H4 (cell line): ENCODE data around the gene RIMBP2. TPM values are rescaled to one million over a fixed set of nuclear protein-coding genes. Genes with fewer than 3 reads are reported as not detected.

ENCODE experiments used
- DNase-seq: peaks from one replicate; pipeline ENCODE4 v3.0.0-alpha.2; 2015; ENCODE audit warnings: low spot score
- total RNA-seq: library from RNA; depleted of rRNA; stranded (reverse); fragments of >200 nt; shearing (Covaris generic); gene quantifications from 2 replicates; pipeline ENCODE4 v1.2.3, GENCODE V29; 2014

RIMBP2 gene
- total RNA-seq, 1 experiment from 2014 or later: 0.50 TPM

DNA sequence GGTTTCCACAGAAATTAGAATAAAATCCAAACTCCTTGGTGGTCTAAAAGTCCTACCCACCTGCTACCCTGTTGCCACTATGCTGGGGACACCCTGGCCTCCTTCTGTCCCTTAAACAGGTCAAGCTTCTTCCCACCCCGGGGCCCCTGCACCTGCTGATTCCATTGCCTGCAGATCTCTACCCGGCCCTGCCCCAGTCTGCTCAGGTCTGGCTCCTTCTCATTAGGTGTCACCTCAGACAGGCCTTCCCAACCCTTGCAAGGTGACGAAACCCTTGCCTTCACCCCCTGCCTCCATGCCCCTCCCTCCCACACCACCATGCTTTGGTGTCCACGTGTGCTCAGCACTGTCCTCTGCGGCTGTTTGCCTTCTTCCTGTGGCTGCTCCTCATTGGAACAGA lies 207.8 kb downstream of the RIMBP2 start:
- no peak for DNase-seq

DNA sequence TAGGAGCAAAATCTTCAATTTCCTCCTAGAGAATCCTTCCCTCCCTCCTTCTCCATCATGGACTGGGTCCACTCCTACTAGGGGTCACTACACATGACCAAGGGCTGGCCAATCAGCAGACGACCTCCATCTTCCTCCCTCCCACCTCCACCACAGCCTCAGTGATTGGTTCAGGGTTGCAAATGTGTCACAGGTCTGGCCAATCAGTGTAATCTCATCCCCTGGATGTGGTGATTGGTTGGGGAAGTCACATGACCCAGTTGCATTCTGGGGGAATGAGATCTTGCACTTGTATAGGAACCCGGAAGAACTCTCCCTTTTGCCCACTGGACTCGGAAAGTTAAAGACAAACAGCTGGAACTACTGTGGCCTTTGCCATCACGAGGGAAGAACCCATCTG lies 209.3 kb downstream of the RIMBP2 start:
- peak; percentile 59 for DNase-seq

DNA sequence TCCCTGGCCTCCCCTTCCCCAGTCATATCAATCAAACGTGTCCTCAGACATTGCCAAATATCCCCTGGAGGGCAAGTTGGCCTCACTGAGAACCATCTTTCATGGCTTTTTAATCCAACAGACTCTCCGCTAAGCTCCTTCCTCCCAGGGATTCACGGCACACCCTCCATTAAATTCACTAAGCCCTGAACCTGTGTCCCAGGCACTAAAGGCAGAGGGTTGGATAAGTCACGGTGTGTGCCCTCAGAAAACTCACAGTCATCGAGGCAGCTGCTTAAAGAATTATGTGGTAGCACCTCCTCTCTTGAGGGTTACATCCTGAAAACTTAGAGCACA lies 211.3 kb downstream of the RIMBP2 start:
- DNase-seq: no peak

DNA sequence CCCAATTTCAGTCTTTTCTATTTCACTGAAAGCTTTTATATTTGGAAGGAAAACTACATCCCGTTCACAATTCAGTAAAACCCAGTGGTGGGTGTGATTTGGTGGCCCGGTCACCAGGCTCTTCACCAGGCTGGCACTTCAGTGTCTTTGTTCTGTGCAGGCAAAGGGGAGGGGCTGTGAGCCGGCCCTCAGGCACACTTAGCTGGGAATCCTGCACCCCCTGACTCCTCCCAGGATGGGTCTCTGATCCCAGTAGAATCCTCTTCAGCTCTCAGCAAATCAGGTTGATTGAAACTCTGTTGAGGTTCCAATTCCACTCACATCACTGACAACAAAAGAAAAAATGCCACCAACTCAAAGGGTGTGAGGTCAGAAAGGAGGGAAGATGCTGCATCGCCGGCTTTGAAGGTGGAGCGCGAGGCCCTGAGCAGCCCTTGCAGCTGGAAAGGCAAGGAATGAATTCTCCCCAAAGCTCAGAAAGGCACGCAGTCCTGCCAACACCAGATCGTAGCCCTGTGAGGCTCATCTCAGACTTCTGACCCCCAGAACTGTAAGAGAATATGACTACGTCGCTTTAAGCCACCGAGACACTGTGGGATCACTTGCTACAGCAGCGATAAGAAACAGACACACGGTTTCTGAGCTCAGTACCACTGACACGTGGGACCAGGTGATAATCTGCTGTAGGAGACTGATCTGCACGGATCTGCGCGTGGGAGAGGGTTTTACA lies 211.8 kb downstream of the RIMBP2 start:
- DNase-seq: no peak

DNA sequence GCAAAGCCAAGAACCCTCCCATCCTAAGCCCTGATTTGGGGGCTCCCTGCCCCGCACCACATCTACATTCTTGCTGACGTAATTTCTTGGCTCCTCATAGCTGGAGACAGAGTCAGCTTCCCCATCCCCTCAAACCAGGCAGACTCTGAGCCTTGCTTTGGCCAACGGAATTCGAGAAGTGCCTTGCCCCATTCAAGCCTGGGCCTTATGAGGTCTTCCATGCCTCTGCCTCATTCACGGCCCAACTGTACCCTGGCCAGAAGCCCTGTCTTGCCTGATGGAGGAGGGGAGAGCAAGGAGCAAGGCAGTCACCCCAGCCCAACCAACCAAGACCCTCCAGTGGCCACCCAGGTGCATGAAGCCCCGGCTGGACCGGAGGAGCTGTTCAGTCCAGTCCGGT lies 214.3 kb downstream of the RIMBP2 start:
- DNase-seq: no peak

DNA sequence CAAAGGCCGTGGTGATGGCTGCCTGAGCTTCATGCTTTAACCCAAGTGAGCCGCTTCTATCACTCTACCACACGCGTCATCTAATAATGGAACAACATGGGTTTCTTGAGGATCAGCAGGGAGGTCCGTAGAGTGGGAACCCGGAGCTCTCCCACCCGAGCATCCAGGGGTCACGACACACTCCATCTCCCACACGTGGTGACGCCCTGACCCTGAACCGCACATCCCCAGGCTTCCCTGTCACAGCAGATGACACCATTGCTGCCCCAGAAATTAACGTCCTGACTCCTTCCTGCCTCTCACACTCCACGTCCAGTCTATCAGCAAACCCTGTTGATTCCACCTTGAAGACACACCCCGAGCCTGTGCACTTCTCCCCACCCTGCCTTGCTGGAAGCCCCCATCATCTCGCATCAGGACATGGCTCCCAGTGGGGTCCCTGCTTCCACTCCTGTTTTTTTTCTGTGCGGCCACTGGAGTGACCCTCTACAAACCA lies 215.2 kb downstream of the RIMBP2 start:
- DNase-seq: no peak

DNA sequence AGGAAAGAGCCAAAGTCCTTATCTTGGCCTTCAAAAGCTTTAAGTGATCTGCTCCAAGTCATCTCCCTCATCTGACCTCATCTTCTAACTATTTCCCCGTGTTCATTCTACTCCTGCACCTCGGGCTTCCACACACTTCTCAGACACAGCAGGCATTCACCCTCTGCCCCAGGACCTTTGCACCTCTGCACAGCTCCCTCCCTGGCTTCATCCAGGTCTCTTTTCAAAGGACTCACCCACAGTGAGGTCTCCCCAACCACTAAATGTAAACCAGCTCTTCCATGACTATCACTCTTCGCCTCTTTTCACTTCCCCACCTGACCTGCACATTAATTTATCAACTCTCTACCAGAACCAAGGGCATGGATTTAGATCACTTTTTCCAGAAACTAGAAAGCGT lies 216.6 kb downstream of the RIMBP2 start:
- no peak for DNase-seq

DNA sequence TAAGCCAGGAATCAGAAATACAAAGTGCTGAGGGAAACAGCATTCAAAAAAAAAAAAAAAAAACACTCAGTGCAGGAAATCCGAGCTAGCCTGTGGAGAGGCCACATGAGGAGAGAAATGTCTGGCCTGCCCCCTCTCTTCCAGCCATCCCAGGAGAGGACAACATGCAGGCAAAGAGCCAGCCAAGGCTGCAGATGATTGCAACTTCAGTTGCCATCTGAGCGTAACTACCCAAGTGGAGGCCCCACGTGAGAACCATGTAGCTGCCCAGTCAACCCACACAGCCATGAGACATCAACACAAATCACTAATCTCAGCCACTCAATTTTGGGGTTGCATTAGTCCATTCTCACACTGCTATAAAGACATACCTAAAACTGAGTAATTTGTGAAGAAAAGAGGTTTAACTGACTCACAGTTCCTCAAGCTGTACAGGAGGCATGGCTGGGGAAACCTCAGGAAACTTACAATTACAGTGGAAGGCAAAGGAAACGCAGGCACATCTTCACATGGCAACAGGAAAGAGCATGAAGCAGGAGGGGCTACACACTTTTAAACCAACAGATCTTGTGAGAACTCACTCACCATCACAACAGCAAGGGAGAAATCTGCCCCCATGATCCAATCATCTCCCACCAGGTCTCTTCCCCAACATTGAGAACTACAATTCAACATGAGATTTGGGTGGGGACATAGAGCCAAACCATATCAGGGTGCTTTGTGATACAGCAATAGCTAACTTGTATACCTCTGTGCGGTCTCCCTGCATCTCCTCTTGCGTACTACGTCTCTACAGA lies 217.3 kb downstream of the RIMBP2 start:
- no peak for DNase-seq

DNA sequence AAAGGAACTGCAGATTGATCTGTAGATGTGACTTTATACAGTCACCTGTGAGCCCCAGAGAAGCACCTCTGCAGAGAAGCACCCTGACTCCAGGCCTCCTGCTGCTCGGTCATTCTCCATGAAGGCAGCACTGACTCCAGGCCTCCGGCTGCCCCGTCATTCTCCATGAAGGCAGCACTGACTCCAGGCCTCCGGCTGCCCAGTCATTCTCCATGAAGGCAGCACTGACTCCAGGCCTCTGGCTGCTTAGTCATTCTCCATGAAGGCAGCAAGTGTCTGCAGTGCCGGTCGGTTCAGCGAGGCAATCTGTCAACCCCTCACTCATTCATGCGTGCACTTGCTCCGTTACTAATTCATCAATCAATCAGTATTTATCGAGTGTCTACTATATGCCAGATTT lies 218.1 kb downstream of the RIMBP2 start:
- DNase-seq: no peak

DNA sequence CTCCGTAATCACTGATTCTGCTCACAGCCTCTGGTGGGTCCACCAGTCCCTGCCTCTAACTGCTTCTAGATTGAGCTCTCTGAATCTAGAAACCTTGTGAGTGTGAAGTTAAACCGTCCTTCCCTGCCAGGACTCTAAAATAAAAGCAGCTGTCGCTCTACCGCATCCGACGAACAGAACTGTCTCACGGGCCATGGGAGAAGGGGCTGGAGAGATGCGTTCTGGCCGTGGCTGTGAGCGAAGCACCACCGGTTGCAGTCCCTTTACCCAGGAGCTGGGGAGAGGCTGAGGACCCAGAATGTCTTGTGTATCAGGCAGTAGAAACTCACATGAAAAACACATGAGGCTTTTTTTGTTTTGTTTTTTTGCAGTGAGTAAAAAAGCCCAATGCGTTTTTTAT lies 218.8 kb downstream of the RIMBP2 start:
- no peak for DNase-seq

DNA sequence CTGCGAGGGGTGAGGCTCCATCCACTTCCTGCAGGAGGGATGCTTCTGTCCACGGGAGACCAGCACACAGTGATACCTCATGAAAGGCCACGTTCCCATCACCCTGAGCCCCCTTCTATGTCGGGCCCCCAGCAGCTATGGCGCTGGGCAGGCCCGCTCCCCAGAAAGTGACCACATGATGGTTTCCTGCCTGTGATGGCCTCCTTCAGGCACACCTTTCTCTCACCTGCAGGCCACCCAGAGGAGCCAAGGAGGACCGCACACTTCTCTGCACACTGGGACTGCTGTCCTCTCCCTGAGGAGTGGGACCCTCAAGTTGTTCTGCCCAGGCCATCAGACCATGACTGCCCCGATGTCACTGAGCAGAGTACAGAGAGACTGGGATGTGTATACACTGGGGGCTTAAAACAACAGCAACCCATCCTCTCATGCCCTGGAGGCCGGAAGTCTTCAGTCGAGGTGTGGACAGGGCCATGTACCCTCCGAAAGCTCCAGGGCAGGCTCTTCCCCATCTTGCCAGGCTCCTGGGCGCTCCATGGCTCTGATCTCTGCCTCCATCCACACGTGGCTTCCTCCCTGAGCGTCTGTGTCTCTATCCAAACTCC lies 219.5 kb downstream of the RIMBP2 start:
- no peak for DNase-seq

DNA sequence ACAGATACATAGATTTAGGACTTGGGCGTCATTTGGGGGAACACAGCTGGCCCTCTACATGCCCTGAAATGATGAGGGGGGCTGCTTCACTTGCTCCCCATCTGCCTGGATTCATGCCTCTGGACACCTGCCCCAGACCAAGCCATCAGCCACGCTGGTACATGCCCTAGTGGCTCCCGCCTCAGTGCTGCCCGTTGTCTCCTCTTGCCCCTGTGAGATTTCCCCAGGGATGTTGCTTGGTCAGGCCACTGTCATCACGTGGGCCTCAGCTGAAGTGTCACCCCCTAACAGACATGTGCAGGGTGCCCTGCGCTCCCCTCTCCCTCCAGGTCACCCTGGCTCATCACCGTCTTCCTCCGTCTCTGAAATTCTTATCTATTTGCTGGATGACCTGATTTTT lies 220.9 kb downstream of the RIMBP2 start:
- DNase-seq: no peak

DNA sequence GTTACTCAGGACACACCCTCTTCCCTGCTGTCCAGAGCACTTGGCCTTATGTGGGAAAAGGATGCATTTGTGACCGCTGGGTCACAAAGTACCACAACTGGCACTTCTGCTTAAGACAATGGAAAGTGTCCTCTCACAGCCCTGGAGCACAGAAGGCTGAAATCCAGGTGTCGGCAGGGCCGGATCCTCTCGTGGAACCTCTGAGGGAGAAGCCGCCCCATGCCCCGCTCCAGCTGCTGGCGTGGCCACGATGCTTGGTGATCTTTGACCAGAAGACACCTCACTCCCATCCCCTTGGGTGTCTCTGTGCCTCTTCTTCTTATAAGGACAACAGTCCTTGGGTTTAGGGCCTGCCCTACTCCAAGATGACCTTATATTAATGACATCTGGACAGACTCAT lies 221.4 kb downstream of the RIMBP2 start:
- DNase-seq: no peak

DNA sequence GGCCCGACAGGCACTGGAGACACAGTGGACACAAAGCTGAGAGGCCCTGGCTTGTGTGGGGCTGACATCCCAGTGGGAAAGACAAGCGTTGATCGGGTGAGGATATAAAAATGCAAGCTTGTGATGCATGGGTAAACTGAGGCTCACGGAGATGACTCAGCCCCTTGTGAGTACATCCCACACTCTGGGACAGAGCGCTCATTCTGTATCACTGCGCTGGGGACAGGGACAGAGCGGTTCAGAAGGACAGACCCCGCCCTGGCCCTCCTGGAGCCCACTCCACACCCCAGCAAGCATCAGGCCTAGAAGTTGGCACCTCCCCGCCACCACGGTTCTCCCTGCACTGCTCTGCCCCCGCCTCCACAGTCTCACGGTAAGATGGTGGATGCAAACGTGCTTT lies 222.1 kb downstream of the RIMBP2 start:
- DNase-seq: no peak

DNA sequence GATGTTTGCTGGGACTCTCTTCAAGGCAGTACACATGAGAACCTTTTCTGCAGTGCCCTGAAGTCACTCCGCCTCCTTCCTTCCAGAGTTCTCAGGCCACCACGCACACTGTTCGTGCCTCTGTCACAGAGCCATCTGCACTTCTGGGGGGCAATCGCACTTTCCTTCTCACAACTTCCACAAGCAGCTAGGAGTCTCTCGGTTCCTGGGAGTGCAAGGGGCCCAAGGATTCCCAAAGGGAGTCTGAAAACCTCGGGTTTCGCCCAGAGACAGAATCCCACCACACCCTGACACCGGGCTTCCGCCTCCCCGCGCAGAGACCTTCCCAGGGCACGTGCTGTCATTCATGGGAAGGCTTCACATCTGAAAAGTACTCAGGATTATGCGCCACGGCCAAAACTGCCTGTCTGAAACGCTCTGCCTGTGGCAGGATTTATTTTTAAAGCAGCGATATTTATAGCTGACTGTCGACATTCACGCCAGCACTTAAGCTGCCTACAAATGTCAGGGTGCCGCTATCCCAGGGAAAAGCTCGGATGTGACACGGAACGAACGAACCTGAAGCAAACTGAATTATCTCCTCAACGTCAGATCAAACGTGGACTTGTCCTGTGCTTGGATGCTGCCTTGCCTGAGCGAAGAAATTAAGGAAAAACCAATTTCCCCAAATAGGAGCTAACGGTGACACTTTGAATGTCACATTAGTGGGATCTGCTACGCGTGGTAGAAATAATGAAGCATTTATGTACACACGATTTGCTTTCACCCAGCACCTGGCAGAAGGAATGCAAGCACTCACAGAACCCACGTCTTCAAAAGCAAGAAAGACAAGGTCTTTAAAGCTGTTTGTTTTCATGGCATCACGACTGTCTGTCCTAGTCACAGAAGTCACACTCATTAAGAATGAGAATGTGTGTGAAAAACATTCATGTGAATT lies 224.4 kb downstream of the RIMBP2 start:
- no peak for DNase-seq

DNA sequence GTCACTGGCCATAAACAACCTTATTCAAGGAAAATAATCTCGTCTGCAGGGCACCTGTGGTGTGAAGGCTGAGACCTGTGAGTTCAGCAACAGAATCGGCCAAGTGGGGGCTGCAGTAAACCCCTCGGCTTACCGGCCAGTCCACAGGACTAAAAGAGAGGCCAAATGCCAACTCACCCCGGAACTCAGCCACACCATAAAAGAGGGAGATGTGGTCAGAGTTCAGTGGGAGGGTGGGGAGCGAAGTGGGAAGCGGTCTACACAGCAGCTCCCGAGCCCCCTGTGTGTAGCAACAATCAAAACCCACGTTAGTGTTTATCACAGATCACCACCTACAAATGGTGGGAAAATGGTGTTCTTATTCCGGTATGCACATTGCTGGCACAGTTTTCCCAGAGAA lies 225.4 kb downstream of the RIMBP2 start:
- no peak for DNase-seq

DNA sequence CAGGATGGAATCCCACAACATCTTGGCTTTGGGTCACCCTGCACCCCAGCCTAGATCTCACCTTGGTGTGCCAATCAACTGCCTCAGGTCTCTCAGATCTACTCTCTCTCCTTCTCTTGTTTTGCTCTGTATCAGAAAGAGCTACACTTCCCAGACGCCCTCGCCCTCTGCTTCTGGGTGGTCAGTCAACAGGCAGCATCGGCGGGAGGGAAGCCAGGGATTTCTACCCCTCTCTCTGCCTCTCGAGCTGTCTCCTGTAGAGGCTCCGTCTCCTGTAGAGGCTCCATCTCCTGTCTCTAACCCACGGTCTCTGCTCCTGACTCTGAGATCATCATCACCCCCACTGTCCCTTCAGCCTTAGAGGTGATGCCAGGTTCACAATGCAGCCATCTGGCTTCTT lies 226.8 kb downstream of the RIMBP2 start:
- no peak for DNase-seq

DNA sequence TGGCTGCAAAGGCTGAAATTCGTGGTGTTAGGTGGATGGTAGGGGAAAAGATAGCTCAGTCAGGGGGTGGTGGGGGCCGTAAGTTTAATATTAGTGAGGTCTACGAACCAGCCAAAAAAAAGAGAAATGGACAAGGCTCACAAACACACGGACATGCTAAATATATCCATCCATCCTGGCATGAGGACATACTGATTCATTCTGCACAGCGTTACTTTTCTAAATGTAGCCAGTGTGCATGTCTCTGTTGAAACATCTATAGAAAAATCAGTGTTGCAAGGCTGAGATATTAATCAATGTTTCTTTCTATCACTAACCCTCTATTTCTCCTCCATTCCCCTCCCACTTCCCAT lies 227.8 kb downstream of the RIMBP2 start:
- DNase-seq: no peak

DNA sequence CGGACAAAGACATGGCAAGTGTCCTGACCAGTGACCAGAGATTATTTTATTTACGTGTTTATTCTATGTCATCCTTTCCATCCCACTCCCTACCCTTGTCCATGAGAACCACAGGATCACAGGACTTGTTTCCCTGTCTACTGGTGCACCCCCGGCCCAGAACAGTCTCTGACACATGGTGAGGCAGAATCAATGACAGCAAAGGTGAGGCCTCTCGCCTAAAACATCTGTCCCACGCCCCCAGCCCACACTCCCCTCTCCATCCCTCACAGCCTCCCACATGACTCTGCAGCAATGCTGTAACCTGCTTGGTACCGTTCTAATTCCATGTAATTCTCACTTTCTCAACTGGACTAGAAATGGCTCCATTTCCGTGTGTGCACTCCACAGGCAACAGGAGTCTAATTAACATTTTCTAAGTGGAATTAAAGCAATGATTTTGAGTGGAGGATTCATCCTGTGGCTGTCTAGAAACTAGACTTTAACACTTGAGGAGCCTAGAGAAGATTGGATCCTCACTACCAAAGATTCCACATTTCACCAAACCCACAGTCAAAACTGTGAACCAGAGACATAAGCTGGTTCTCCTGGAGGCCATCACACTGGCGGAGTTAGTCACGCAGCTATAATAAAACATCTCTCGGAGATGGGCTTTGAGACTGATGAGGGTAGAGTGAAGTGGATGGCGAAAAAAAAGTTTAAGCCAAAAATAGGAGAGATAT lies 228.3 kb downstream of the RIMBP2 start:
- DNase-seq: no peak

DNA sequence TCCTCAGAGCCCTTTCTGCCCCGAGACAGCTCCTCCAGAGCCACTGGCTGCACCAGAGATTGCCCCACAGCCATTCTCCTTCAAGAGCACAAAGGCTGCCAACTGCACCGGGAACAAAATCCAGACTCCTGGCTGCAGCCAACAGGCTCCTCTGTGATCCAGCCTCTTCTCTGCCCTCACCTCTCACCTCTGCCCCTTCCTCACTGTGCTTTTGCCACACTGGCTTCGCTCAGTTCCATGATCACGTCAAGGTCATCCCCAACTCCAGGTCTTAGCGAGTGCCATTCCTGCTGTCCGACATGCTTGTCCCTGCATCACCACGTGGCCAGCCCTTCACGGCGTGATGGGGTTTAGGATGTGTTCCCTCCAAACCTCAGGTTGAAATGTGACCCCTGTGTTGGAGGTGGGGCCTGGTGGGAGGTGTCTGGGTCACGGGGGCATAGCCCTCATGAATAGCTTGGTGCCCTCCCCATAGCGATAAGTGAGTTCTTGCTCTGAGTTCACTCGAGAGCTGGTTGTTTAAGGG lies 229.1 kb downstream of the RIMBP2 start:
- DNase-seq: no peak

DNA sequence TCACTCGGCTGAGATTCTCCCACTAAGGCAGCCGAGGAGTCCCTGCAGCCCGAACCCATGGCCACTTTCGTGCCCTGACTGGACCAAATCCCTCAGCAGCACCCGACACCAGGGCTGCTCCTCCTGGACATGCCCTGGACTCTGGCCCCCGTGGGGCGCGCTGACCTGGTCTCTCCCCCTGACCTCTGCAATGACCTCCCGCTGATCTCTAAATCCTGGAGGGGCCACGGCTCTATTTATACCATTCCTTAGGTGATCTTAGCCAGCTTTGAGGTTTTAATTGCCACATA lies 230.0 kb downstream of the RIMBP2 start:
- no peak for DNase-seq
